K562 (cell line): ENCODE results near the gene DSTYK. TPM values are rescaled to one million over a fixed set of nuclear protein-coding genes. Genes with fewer than 3 reads are reported as not detected.
A peak's percentile ranks its signal among the peaks of the same experiment; 100 is the strongest.

Experiments
- BMI1 ChIP-seq: fragments of 150-350 bp; IDR thresholded peaks from 2 replicates; pipeline ENCODE4 v1.6.1; 2014; ENCODE audit warnings: low read length
- EP400 ChIP-seq: fragments of 450-650 bp; IDR thresholded peaks from 2 replicates; pipeline ENCODE4 v1.6.1; 2017; ENCODE audit warnings: antibody characterized with exemption, mild to moderate bottlenecking, moderate library complexity
- FOXM1 ChIP-seq, 2 experiments: fragments of 450-650 bp in 1 of 2; sonication (generic) in 1 of 2; formaldehyde crosslinking in 1 of 2; IDR thresholded peaks; 2 replicates each; pipeline versions ENCODE4 v1.6.1 to v1.9.0; 2017 to 2022; ENCODE audit warnings: low read depth in 2 of 2, mild to moderate bottlenecking in 2 of 2, missing genetic modification reagents in 1 of 2, moderate library complexity in 1 of 2
- L3MBTL2 ChIP-seq: fragments of 450-650 bp; IDR thresholded peaks from 2 replicates; pipeline ENCODE4 v1.6.1; 2016; ENCODE audit warnings: mild to moderate bottlenecking, moderate library complexity
- MGA ChIP-seq: fragments of 450-650 bp; IDR thresholded peaks from 2 replicates; pipeline ENCODE4 v1.6.1; 2016; ENCODE audit warnings: mild to moderate bottlenecking, moderate library complexity
- MTA2 ChIP-seq: fragments of 450-650 bp; IDR thresholded peaks from 2 replicates; pipeline ENCODE4 v1.6.1; 2016; ENCODE audit warnings: low read depth
- PATZ1 ChIP-seq: fragments of 250-450 bp; sonication (Bioruptor Pico); IDR thresholded peaks from 2 replicates; pipeline ENCODE4 v1.5.0; 2020; ENCODE audit warnings: mild to moderate bottlenecking, borderline replicate concordance
- PML ChIP-seq: IDR thresholded peaks from 2 replicates; pipeline ENCODE4 v1.6.1; 2012; ENCODE audit warnings: low read length, inconsistent platforms
- SLC30A9 ChIP-seq: fragments of 250-450 bp; sonication (Bioruptor Pico); IDR thresholded peaks from 2 replicates; pipeline ENCODE4 v1.8.0; 2022; ENCODE audit warnings: mild to moderate bottlenecking, moderate library complexity
- ZNF41 ChIP-seq: fragments of 250-450 bp; sonication (Bioruptor Pico); conservative IDR thresholded peaks from 2 replicates; pipeline ENCODE4 v1.4.0; 2020; ENCODE audit warnings: mild to moderate bottlenecking
- ZNF436 ChIP-seq: fragments of 250-450, 450-650 bp; sonication (Bioruptor Pico); formaldehyde crosslinking; IDR thresholded peaks from 2 replicates; pipeline ENCODE4 v1.7.0; 2020; ENCODE audit warnings: mild to moderate bottlenecking
- polyA plus RNA-seq, 8 experiments: library from polyadenylated mRNA; depleted of rRNA in 4 of 8; stranded (reverse) in 5 of 8; unstranded in 3 of 8; fragments of >200 nt; fragmentation: Nextera tagmentation in 2 of 8; fragmentation: Illumina TruSeq in 1 of 8; extraction: Ambion mirVana in 2 of 8; extraction: Trizol in 1 of 8; gene quantifications; 2 replicates each; pipeline versions ENCODE4 v1.2.1 to v1.2.3, GENCODE V29; 2011 to 2014; ENCODE audit warnings: inconsistent platforms in 1 of 8, missing spikeins in 1 of 8
- total RNA-seq, 7 experiments: library from RNA; depleted of rRNA in 6 of 7; stranded (reverse); fragments of >200 nt in 6 of 7; fragmentation: Illumina TruSeq in 2 of 7; extraction: Trizol in 2 of 7; gene quantifications; 2 replicates each; pipeline versions ENCODE4 v1.2.1 to v1.2.3, GENCODE V29; 2011 to 2021; ENCODE audit warnings: low replicate concordance in 1 of 7
- TF ChIP-seq, protein P1 (sequence below), 2 experiments: fragments of 250-450 bp in 1 of 2; fragments of 450-650 bp in 1 of 2; sonication (Bioruptor Pico) in 1 of 2; IDR thresholded peaks; 2 replicates each; pipeline versions ENCODE4 v1.6.1 to v1.8.0; 2016 to 2021; ENCODE audit warnings: mild to moderate bottlenecking in 2 of 2, moderate library complexity in 2 of 2, missing compliant biosample characterization in 1 of 2, missing genetic modification characterization in 1 of 2

Gene DSTYK
- total and polyA plus RNA-seq, 9 of the 15 experiments (the other 6 are each of a cell fraction or from before 2014, with no cell fraction given), result 4.2 to 7.1 (median 6.2) TPM

GRCh38 chr1:205237526-205238484, 26.3 kb upstream of the DSTYK start (continued):
- TF ChIP-seq MGA (peak; percentile 96), SLC30A9 (CRISPR knock-in tag) (no peak), EP400 (peak; percentile 39; the same call in 1 of the 2 replicates), FOXM1 (IDR thresholded peaks at IDR 0.05; ENCODE audit: low read depth) (peak; percentile 25; the same call in 1 of the 2 replicates), FOXM1 (CRISPR knock-in tag; IDR thresholded peaks at IDR 0.05; ENCODE audit: low read depth) (no peak), MTA2 (peak; percentile 57), ZNF436 (CRISPR knock-in tag) (no peak), ZNF41 (no peak), BMI1 (no peak), PML (peak; percentile 67; the same call in 1 of the 2 replicates), L3MBTL2 (peak; percentile 98), PATZ1 (CRISPR knock-in tag) (no peak)
- TF ChIP-seq, protein P1, sequence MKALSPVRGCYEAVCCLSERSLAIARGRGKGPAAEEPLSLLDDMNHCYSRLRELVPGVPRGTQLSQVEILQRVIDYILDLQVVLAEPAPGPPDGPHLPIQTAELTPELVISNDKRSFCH (CRISPR knock-in tag; IDR thresholded peaks at IDR 0.05), result no peak
- TF ChIP-seq, protein P1 (tag; IDR thresholded peaks at IDR 0.05), result 0 out of 2 replicates have a peak, but pooled peaks have one; percentile 37
